OCI-LY7 (cell line): ENCODE measurements around the gene KRTAP5-9. TPM values are rescaled to one million over a fixed set of nuclear protein-coding genes. Genes with fewer than 3 reads are reported as not detected.

Experiments
- BruUV-seq: library from RNA; stranded (reverse); fragments of 400-500 nt; replicated peaks from 2 replicates; lab custom pipeline; 2021; lab: Mats Ljungman, UMichigan
- CTCF ChIA-PET: fragments of 300-600 bp; sonication (Branson Sonifier 250); formaldehyde crosslinking; loops from one replicate; lab custom pipeline; 2022; ENCODE audit warnings: antibody characterized with exemption; ENCODE audit not compliant: unreplicated experiment; lab: Charles Lee
- POLR2A ChIA-PET: fragments of 300-600 bp; sonication (Branson Sonifier 250); formaldehyde crosslinking; loops from one replicate; lab custom pipeline; 2022; ENCODE audit warnings: antibody characterized with exemption; lab: Charles Lee
- DNase-seq: peaks from one replicate; pipeline ENCODE4 v3.0.0-alpha.2; 2015; ENCODE audit warnings: low spot score
- H2AFZ ChIP-seq: fragments of 200-600 bp; sonication (generic), shearing (Covaris generic); 2 replicates; pipeline ENCODE4 v1.6.1; 2014; ENCODE audit warnings: mild to moderate bottlenecking, antibody characterized with exemption, low read length, moderate library complexity
- H3K27ac ChIP-seq: fragments of 200-600 bp; sonication (generic); 2 replicates; pipeline ENCODE4 v1.5.1; 2014; ENCODE audit warnings: mixed run types, low read depth, mild to moderate bottlenecking, moderate library complexity, low read length, inconsistent platforms; ENCODE audit not compliant: poor library complexity, severe bottlenecking
- H3K36me3 ChIP-seq: fragments of 200-600 bp; sonication (generic); 2 replicates; pipeline ENCODE4 v1.6.1; 2014; ENCODE audit warnings: mild to moderate bottlenecking, antibody characterized with exemption, low read length, moderate library complexity, mixed read lengths; ENCODE audit not compliant: insufficient read depth
- H3K4me1 ChIP-seq: fragments of 200-600 bp; sonication (generic); 2 replicates; pipeline ENCODE4 v1.5.1; 2014; ENCODE audit warnings: mild to moderate bottlenecking, low read length; ENCODE audit not compliant: insufficient read depth, poor library complexity, severe bottlenecking
- H3K4me2 ChIP-seq: fragments of 200-600 bp; sonication (generic); 2 replicates; pipeline ENCODE4 v1.6.1; 2014; ENCODE audit warnings: mild to moderate bottlenecking, low read length
- H3K4me3 ChIP-seq: fragments of 200-600 bp; sonication (generic); 2 replicates; pipeline ENCODE4 v1.5.1; 2014; ENCODE audit warnings: mild to moderate bottlenecking, low read depth, low read length; ENCODE audit not compliant: poor library complexity, severe bottlenecking
- H3K79me2 ChIP-seq: fragments of 200-600 bp; sonication (generic); 2 replicates; pipeline ENCODE4 v1.6.1; 2016; ENCODE audit warnings: low read depth, mild to moderate bottlenecking, low read length, moderate library complexity, mixed read lengths; ENCODE audit not compliant: insufficient read depth
- H3K9me2 ChIP-seq: fragments of 200-600 bp; sonication (generic); 2 replicates; pipeline ENCODE4 v1.6.1; 2016; ENCODE audit warnings: mild to moderate bottlenecking, low read length, mixed read lengths; ENCODE audit not compliant: insufficient read depth
- H3K9me3 ChIP-seq: fragments of 200-600 bp; sonication (generic); 2 replicates; pipeline ENCODE4 v1.6.1; 2014; ENCODE audit warnings: mild to moderate bottlenecking, mixed run types, low read length, mixed read lengths
- H4K20me1 ChIP-seq: fragments of 200-600 bp; sonication (generic); 2 replicates; pipeline ENCODE4 v1.6.1; 2014; ENCODE audit warnings: mild to moderate bottlenecking, antibody characterized with exemption, low read length, moderate library complexity, mixed read lengths; ENCODE audit not compliant: insufficient read depth
- EZH2phosphoT487 ChIP-seq: fragments of 200-600 bp; sonication (generic); IDR thresholded peaks from 2 replicates; pipeline ENCODE4 v1.6.1; 2018; ENCODE audit warnings: low read depth, borderline replicate concordance, mild to moderate bottlenecking, mixed run types, antibody characterized with exemption, low read length, moderate library complexity, mixed read lengths
- intact Hi-C: fragments of 100-400 bp; cut with micrococcal nuclease; formaldehyde crosslinking; loops from one replicate; pipeline ENCODE4 v1.10.0; 2022; ENCODE audit not compliant: unreplicated experiment
- total RNA-seq, 2 experiments: library from RNA; depleted of rRNA in 1 of 2; stranded (reverse); fragments of >200 nt in 1 of 2; shearing (Covaris generic) in 1 of 2; gene quantifications; 2 replicates each; pipeline ENCODE4 v1.2.3, GENCODE V29; 2014 to 2022
- TF ChIP-seq, protein P1 (sequence below): fragments of 200-600 bp; sonication (generic); conservative IDR thresholded peaks from 2 replicates; pipeline ENCODE4 v1.5.1; 2014; ENCODE audit warnings: mild to moderate bottlenecking, antibody characterized with exemption, low read length, moderate library complexity, mixed read lengths

The KRTAP5-9 gene
- total RNA-seq, 2 experiments from 2014 or later, result not detected

- ChIA-PET CTCF (no interaction called here), POLR2A (no interaction called here)
- no peak overlapping the region for H3K4me3 ChIP-seq
- no peaks in the 10 kb centered on the region for H3K36me3 ChIP-seq
- no peaks in the 10 kb centered on the region for H3K9me3 ChIP-seq
- H3K9me2 ChIP-seq, result no peaks in the 10 kb centered on the region
- BruUV-seq, result no TSS peak
- no peaks in the 10 kb centered on the region for H3K4me1 ChIP-seq
- no peaks in the 10 kb centered on the region for H3K79me2 ChIP-seq
- no peak for DNase-seq
- no peak overlapping the region for H3K4me2 ChIP-seq
- no peak overlapping the region for H3K27ac ChIP-seq
- no peak for TF ChIP-seq EZH2phosphoT487
- TF ChIP-seq, protein P1, sequence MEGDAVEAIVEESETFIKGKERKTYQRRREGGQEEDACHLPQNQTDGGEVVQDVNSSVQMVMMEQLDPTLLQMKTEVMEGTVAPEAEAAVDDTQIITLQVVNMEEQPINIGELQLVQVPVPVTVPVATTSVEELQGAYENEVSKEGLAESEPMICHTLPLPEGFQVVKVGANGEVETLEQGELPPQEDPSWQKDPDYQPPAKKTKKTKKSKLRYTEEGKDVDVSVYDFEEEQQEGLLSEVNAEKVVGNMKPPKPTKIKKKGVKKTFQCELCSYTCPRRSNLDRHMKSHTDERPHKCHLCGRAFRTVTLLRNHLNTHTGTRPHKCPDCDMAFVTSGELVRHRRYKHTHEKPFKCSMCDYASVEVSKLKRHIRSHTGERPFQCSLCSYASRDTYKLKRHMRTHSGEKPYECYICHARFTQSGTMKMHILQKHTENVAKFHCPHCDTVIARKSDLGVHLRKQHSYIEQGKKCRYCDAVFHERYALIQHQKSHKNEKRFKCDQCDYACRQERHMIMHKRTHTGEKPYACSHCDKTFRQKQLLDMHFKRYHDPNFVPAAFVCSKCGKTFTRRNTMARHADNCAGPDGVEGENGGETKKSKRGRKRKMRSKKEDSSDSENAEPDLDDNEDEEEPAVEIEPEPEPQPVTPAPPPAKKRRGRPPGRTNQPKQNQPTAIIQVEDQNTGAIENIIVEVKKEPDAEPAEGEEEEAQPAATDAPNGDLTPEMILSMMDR, result no peak
- no peak overlapping the region for H2AFZ ChIP-seq
- no peaks in the 10 kb centered on the region for H4K20me1 ChIP-seq
- intact Hi-C loops, result no loop called here
Observed at GRCh38 chr11:71505781-71506180, 42.4 kb upstream of the KRTAP5-9 start.

- no peak overlapping the region for H3K4me2 ChIP-seq
- no peaks in the 10 kb centered on the region for H4K20me1 ChIP-seq
- CTCF ChIA-PET, result no interaction called here
- no peaks in the 10 kb centered on the region for H3K36me3 ChIP-seq
- BruUV-seq, result no TSS peak
- intact Hi-C loops, result no loop called here
- H3K27ac ChIP-seq, result no peak overlapping the region
- H3K4me1 ChIP-seq, result no peaks in the 10 kb centered on the region
- H3K4me3 ChIP-seq, result no peak overlapping the region
- no peaks in the 10 kb centered on the region for H3K79me2 ChIP-seq
- no peaks in the 10 kb centered on the region for H3K9me3 ChIP-seq
- no peaks in the 10 kb centered on the region for H3K9me2 ChIP-seq
- H2AFZ ChIP-seq, result no peak overlapping the region
- no peak for TF ChIP-seq EZH2phosphoT487
- TF ChIP-seq, protein P1, result no peak
- DNase-seq, result no peak
- POLR2A ChIA-PET, result interaction anchor here (0.6 kb wide), 1 partner anchor 479 kb away, joined by 3 read pairs; no protein-coding TSS in a partner anchor
Observed at GRCh38 chr11:71507102-71507501, 41.1 kb upstream of the KRTAP5-9 start.

DNA sequence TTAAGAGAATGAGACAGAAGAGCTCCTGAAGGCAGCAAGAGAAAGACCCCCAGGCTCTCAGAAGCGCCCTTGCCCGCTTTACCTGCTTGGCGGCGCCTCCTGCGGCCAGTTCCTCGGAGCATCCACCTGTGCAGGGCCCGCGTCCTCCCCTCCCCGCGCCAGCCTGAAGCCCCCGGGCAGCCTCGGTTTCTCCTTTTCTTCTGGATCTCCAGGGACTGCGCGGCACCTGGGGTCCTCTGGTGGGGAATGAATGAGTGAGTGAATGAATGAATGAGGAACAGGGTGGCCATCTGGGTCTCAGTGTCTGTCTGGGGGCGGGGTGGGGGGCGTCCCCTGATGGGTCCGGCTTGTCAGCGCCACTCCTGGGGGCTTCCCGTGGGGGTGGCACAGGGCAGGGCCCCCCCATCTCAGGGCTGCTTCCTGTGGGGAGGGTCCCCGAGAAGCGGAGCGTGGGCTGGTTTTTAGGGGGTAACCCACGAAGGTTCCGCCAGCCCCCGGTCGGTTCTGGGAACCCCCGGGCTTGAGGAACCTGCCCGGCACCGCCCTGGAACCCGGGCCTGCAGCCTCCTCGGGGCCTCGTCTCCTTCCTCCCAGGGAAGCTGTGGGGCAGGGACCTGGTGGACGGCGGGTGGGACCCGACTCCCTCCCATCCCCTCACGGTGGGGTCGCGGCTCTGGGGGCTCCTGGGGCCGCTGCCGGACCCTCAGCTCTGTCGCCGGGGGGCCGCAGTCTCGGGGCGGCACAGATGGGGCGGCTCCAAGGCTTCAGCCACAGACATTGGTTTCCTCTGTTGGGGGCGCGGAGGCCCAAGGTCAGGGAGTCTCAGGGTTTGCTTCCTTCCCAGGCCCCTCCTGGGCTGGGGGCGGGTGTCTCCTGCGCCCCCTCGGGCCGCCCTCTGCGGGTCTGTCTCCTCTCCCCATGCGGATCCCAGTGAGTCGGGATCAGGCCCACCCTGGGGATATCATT lies 29.4 kb upstream of the KRTAP5-9 start:
- Histone ChIP-seq H3K4me2 (no peak overlapping the region), H3K9me2 (no peaks in the 10 kb centered on the region), H3K27ac (no peak overlapping the region), H3K79me2 (no peaks in the 10 kb centered on the region), H3K4me1 (no peaks in the 10 kb centered on the region), H3K36me3 (no peaks in the 10 kb centered on the region), H3K4me3 (no peak overlapping the region), H2AFZ (no peak overlapping the region), H3K9me3 (no peaks in the 10 kb centered on the region), H4K20me1 (no peaks in the 10 kb centered on the region)
- DNase-seq, result no peak
- TF ChIP-seq, protein P1, result no peak
- no peak for TF ChIP-seq EZH2phosphoT487
- intact Hi-C loops, result no loop called here
- BruUV-seq, result no TSS peak
- ChIA-PET CTCF (no interaction called here), POLR2A (no interaction called here)
